IPS-11a (cell line): ENCODE measurements around the gene MYADML2.

Experiments
- H3K4me3 ChIP-seq: one replicate; pipeline ENCODE4 v1.5.1; 2013; ENCODE audit warnings: low read depth, low read length, control low read depth

Gene MYADML2

GRCh38 chr17:81912441-81913309 lies 34.4 kb downstream of the MYADML2 start:
- H3K4me3 ChIP-seq: no peak overlapping the region

- no peak overlapping the region for H3K4me3 ChIP-seq
Measured at GRCh38 chr17:81911969-81912368, 35.1 kb downstream of the MYADML2 start.

GRCh38 chr17:81911277-81911961 lies 35.6 kb downstream of the MYADML2 start, which contains the start of gene PCYT2:
PCYT2 (minus strand) TSS chr17:81911399; CDS start chr17:81911355, 44 bp downstream.
- H3K4me3 ChIP-seq: peak within 1 kb of the TSS; percentile 66

- H3K4me3 ChIP-seq: peak overlapping the region; percentile 66
Measured at GRCh38 chr17:81910840-81911276, 36.2 kb downstream of the MYADML2 start.

- H3K4me3 ChIP-seq: peak overlapping the region; percentile 66
Measured at GRCh38 chr17:81909966-81910839, 36.8 kb downstream of the MYADML2 start.

- H3K4me3 ChIP-seq: no peak overlapping the region
Measured at GRCh38 chr17:81909231-81909630, 37.8 kb downstream of the MYADML2 start.

- H3K4me3 ChIP-seq: no peak overlapping the region
Measured at GRCh38 chr17:81908793-81909192, 38.2 kb downstream of the MYADML2 start.

GRCh38 chr17:81907219-81908145 lies 39.6 kb downstream of the MYADML2 start:
- no peak overlapping the region for H3K4me3 ChIP-seq

GRCh38 chr17:81906476-81907218 lies 40.4 kb downstream of the MYADML2 start:
- H3K4me3 ChIP-seq: no peak overlapping the region

GRCh38 chr17:81905993-81906392 lies 41.0 kb downstream of the MYADML2 start:
- no peak overlapping the region for H3K4me3 ChIP-seq

GRCh38 chr17:81905424-81905875 lies 41.6 kb downstream of the MYADML2 start:
- H3K4me3 ChIP-seq: no peak overlapping the region

GRCh38 chr17:81904600-81905423 lies 42.2 kb downstream of the MYADML2 start:
- H3K4me3 ChIP-seq: no peak overlapping the region

GRCh38 chr17:81903896-81904599 lies 43.0 kb downstream of the MYADML2 start:
- no peak overlapping the region for H3K4me3 ChIP-seq

- H3K4me3 ChIP-seq: no peak overlapping the region
Measured at GRCh38 chr17:81903415-81903831, 43.6 kb downstream of the MYADML2 start.

- H3K4me3 ChIP-seq: peak overlapping the region; percentile 0
Measured at GRCh38 chr17:81902653-81903414, 44.2 kb downstream of the MYADML2 start.

- peak within 1 kb of the TSS; percentile 0 for H3K4me3 ChIP-seq
Measured at GRCh38 chr17:81902023-81902652, 44.9 kb downstream of the MYADML2 start, which contains the start of gene NPB. NPB (plus strand) TSS chr17:81902238; CDS start chr17:81902278, 40 bp downstream.
